OCI-LY7 (cell line): ENCODE measurements around the gene E2F4. TPM values are rescaled to one million over a fixed set of nuclear protein-coding genes. Genes with fewer than 3 reads are reported as not detected.

ENCODE experiments used
- BruUV-seq: library from RNA; stranded (reverse); fragments of 400-500 nt; replicated peaks from 2 replicates; lab custom pipeline; 2021; lab: Mats Ljungman, UMichigan
- CTCF ChIA-PET: fragments of 300-600 bp; sonication (Branson Sonifier 250); formaldehyde crosslinking; loops from one replicate; lab custom pipeline; 2022; ENCODE audit warnings: antibody characterized with exemption; ENCODE audit not compliant: unreplicated experiment; lab: Charles Lee
- POLR2A ChIA-PET: fragments of 300-600 bp; sonication (Branson Sonifier 250); formaldehyde crosslinking; loops from one replicate; lab custom pipeline; 2022; ENCODE audit warnings: antibody characterized with exemption; lab: Charles Lee
- DNase-seq: peaks from one replicate; pipeline ENCODE4 v3.0.0-alpha.2; 2015; ENCODE audit warnings: low spot score
- H2AFZ ChIP-seq: fragments of 200-600 bp; sonication (generic), shearing (Covaris generic); 2 replicates; pipeline ENCODE4 v1.6.1; 2014; ENCODE audit warnings: mild to moderate bottlenecking, antibody characterized with exemption, low read length, moderate library complexity
- H3K27ac ChIP-seq: fragments of 200-600 bp; sonication (generic); 2 replicates; pipeline ENCODE4 v1.5.1; 2014; ENCODE audit warnings: mixed run types, low read depth, mild to moderate bottlenecking, moderate library complexity, low read length, inconsistent platforms; ENCODE audit not compliant: poor library complexity, severe bottlenecking
- H3K36me3 ChIP-seq: fragments of 200-600 bp; sonication (generic); 2 replicates; pipeline ENCODE4 v1.6.1; 2014; ENCODE audit warnings: mild to moderate bottlenecking, antibody characterized with exemption, low read length, moderate library complexity, mixed read lengths; ENCODE audit not compliant: insufficient read depth
- H3K4me1 ChIP-seq: fragments of 200-600 bp; sonication (generic); 2 replicates; pipeline ENCODE4 v1.5.1; 2014; ENCODE audit warnings: mild to moderate bottlenecking, low read length; ENCODE audit not compliant: insufficient read depth, poor library complexity, severe bottlenecking
- H3K4me2 ChIP-seq: fragments of 200-600 bp; sonication (generic); 2 replicates; pipeline ENCODE4 v1.6.1; 2014; ENCODE audit warnings: mild to moderate bottlenecking, low read length
- H3K4me3 ChIP-seq: fragments of 200-600 bp; sonication (generic); 2 replicates; pipeline ENCODE4 v1.5.1; 2014; ENCODE audit warnings: mild to moderate bottlenecking, low read depth, low read length; ENCODE audit not compliant: poor library complexity, severe bottlenecking
- H3K79me2 ChIP-seq: fragments of 200-600 bp; sonication (generic); 2 replicates; pipeline ENCODE4 v1.6.1; 2016; ENCODE audit warnings: low read depth, mild to moderate bottlenecking, low read length, moderate library complexity, mixed read lengths; ENCODE audit not compliant: insufficient read depth
- H3K9me2 ChIP-seq: fragments of 200-600 bp; sonication (generic); 2 replicates; pipeline ENCODE4 v1.6.1; 2016; ENCODE audit warnings: mild to moderate bottlenecking, low read length, mixed read lengths; ENCODE audit not compliant: insufficient read depth
- H3K9me3 ChIP-seq: fragments of 200-600 bp; sonication (generic); 2 replicates; pipeline ENCODE4 v1.6.1; 2014; ENCODE audit warnings: mild to moderate bottlenecking, mixed run types, low read length, mixed read lengths
- H4K20me1 ChIP-seq: fragments of 200-600 bp; sonication (generic); 2 replicates; pipeline ENCODE4 v1.6.1; 2014; ENCODE audit warnings: mild to moderate bottlenecking, antibody characterized with exemption, low read length, moderate library complexity, mixed read lengths; ENCODE audit not compliant: insufficient read depth
- EZH2phosphoT487 ChIP-seq: fragments of 200-600 bp; sonication (generic); IDR thresholded peaks from 2 replicates; pipeline ENCODE4 v1.6.1; 2018; ENCODE audit warnings: low read depth, borderline replicate concordance, mild to moderate bottlenecking, mixed run types, antibody characterized with exemption, low read length, moderate library complexity, mixed read lengths
- intact Hi-C: fragments of 100-400 bp; cut with micrococcal nuclease; formaldehyde crosslinking; loops from one replicate; pipeline ENCODE4 v1.10.0; 2022; ENCODE audit not compliant: unreplicated experiment
- total RNA-seq, 2 experiments: library from RNA; depleted of rRNA in 1 of 2; stranded (reverse); fragments of >200 nt in 1 of 2; shearing (Covaris generic) in 1 of 2; gene quantifications; 2 replicates each; pipeline ENCODE4 v1.2.3, GENCODE V29; 2014 to 2022
- TF ChIP-seq, protein P1 (sequence below): fragments of 200-600 bp; sonication (generic); conservative IDR thresholded peaks from 2 replicates; pipeline ENCODE4 v1.5.1; 2014; ENCODE audit warnings: mild to moderate bottlenecking, antibody characterized with exemption, low read length, moderate library complexity, mixed read lengths

The E2F4 gene
- total RNA-seq, 2 experiments from 2014 or later, result 124 to 157 TPM

DNA sequence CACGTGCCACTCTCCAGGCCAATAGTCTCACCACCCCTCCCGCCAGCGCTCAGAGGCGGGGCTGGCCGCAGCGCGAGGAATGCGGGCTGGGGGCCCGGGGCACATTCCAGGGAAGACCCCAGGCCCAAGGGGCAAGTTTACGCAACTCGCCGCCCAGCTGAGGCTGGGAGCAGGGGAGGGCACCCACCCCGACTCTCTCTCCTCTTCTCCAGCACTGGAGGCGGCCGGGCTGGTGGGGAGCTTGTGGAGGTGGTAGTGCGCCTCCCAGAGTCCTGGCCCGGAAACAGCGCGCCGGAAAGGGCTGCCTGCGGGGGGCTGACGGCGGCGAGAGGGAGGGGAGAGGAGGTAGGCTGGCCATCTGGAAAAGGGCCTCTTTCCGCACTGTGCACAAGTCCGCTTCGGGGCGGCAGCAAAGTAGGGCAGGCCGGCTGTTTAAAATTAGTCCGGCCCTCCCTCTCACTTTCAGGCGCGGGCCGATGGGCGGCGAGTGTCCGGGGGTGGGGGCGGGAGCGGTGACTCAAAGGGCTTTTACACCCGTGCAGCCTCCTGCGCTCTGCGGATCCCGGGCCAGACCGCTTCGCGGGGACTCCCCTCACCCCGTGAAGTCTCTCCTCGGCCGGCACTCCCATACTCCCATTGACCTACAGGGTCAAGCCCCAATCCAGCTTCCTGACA lies 54.3 kb downstream of the E2F4 start:
- no peaks in the 10 kb centered on the region for H3K9me2 ChIP-seq
- no TSS peak for BruUV-seq
- no peak for TF ChIP-seq EZH2phosphoT487
- TF ChIP-seq, protein P1, sequence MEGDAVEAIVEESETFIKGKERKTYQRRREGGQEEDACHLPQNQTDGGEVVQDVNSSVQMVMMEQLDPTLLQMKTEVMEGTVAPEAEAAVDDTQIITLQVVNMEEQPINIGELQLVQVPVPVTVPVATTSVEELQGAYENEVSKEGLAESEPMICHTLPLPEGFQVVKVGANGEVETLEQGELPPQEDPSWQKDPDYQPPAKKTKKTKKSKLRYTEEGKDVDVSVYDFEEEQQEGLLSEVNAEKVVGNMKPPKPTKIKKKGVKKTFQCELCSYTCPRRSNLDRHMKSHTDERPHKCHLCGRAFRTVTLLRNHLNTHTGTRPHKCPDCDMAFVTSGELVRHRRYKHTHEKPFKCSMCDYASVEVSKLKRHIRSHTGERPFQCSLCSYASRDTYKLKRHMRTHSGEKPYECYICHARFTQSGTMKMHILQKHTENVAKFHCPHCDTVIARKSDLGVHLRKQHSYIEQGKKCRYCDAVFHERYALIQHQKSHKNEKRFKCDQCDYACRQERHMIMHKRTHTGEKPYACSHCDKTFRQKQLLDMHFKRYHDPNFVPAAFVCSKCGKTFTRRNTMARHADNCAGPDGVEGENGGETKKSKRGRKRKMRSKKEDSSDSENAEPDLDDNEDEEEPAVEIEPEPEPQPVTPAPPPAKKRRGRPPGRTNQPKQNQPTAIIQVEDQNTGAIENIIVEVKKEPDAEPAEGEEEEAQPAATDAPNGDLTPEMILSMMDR, result peak; percentile 72
- H4K20me1 ChIP-seq, result no peaks in the 10 kb centered on the region
- peak overlapping the region; percentile 86 for H3K4me3 ChIP-seq
- H3K36me3 ChIP-seq, result no peaks in the 10 kb centered on the region
- peaks cover 59% of the 10 kb centered on the region for H3K4me1 ChIP-seq
- CTCF ChIA-PET, result interaction anchor here (0.6 to 0.7 kb wide), 2 partner anchors 20 to 53 kb away, joined by 4 to 5 read pairs; no protein-coding TSS in a partner anchor
- peak overlapping the region; percentile 73 for H2AFZ ChIP-seq
- peak overlapping the region; percentile 94 for H3K4me2 ChIP-seq
- POLR2A ChIA-PET, result interaction anchor here (0.7 to 1.5 kb wide), 3 partner anchors 19 to 233 kb away, joined by 3 to 4 read pairs (median 3); partner anchors contain the start of gene TMEM208
- peak; percentile 62 for DNase-seq
- intact Hi-C loops, result loop anchor here (1.0 to 2.0 kb wide), 2 partner anchors 53 to 87 kb away; partner anchors contain the start of genes E2F4, FBXL8 and TRADD
- H3K9me3 ChIP-seq, result no peaks in the 10 kb centered on the region
- H3K27ac ChIP-seq, result peak overlapping the region; percentile 70
- H3K79me2 ChIP-seq, result no peaks in the 10 kb centered on the region; the same call in 1 of the 2 replicates

DNA sequence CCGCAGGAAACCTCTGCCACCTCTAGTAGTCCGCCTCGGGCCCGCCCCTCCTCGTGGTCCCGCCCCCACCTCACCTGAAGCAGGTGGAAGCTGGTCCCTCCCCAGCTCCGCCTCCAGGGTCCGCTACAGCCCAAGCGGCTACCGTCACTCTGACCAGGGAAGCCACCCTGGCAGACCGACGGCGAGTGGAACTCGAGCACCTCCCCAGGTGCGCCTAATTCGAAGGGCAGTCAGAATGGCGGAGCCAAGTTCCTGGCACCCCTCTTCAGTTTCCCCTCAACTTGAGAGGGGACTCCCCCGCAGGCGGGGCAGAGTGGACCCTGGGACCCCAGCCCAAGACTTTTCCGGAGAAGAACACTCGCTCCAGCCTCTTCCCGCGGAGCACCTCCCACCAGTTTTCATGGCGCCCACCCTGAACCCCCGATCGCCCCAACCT lies 54.8 kb downstream of the E2F4 start:
- peak overlapping the region; percentile 94 for H3K4me2 ChIP-seq
- no TSS peak for BruUV-seq
- peak overlapping the region; percentile 70 for H3K27ac ChIP-seq
- ChIA-PET CTCF (interaction anchor here (0.6 kb wide), 1 partner anchor 20 kb away, joined by 5 read pairs; no protein-coding TSS in a partner anchor), POLR2A (interaction anchor here (0.5 to 1.5 kb wide), 4 partner anchors 13 to 233 kb away, joined by 3 to 4 read pairs (median 4); partner anchors contain the start of gene TMEM208)
- H4K20me1 ChIP-seq, result no peaks in the 10 kb centered on the region
- no peaks in the 10 kb centered on the region for H3K9me2 ChIP-seq
- TF ChIP-seq, protein P1, result no peak
- TF ChIP-seq EZH2phosphoT487, result no peak
- H2AFZ ChIP-seq, result peak overlapping the region; percentile 73; the same call in 1 of the 2 replicates
- peaks cover 54% of the 10 kb centered on the region for H3K4me1 ChIP-seq
- no peaks in the 10 kb centered on the region for H3K9me3 ChIP-seq
- intact Hi-C loops, result loop anchor here (1.0 to 2.0 kb wide), 3 partner anchors 19 to 87 kb away; partner anchors contain the start of genes E2F4, FBXL8, TMEM208 and TRADD
- no peaks in the 10 kb centered on the region for H3K36me3 ChIP-seq
- peak overlapping the region; percentile 86 for H3K4me3 ChIP-seq
- no peaks in the 10 kb centered on the region; the same call in 1 of the 2 replicates for H3K79me2 ChIP-seq
- DNase-seq, result peak; percentile 45
